ENCODE data around the gene ADGRD1.

The ADGRD1 gene

DNA sequence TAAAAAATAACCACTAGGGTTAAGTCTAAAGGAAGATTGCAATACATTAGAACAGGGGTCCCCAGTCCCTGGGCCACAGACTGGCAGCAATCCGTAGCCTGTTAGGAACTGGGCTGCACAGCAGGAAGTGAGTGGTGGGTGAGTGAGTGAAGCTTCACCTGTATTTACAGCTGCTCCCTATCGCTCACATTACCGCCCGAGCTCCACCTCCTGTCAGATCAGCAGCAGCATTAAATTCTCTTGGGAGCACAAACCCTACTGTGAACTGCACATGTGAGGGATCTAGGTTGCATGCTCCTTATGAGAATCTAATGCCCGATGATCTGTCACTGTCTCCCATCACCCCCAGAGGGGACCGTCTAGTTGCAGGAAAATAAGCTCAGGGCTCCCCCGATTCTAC lies 15.5 kb downstream of the ADGRD1 start:
- H3K4me2 ChIP-seq (ENCODE audit: insufficient read depth, low read length): no peak overlapping the region

DNA sequence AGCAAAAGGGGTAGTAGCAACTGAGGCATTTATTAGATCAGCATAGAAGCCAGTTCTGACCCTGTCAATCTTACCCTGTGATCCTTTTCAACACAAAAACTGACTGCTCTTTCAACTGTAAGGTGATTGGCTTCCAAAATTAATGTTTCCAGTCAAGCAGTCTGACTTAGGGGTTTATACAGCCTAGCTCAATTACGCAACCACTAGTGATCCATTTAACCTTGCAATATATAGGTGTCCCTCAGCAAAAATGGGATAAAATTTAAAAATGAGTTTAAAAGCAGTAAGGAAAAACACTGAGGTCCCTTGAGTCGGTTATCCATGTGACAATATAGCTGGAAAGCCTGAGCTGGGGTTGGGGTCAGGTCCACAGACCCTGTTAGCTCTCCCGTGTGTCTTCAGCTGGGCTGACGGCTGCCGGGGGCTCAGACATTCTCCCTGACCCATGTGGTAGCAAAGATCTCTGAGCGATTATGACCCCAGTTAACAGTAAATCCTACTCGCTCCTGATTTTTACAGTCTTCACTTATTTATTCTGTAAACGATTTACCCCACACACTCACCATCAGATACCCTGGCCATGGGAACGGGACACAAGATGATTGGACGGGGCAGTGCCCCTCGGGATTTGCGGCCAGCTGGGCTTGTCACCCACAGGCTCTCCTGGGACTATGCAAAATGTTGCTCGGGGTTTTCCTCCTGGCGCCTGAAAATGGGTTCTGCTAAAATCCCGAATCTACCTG lies 16.6 kb downstream of the ADGRD1 start:
- H3K4me1 ChIP-seq (ENCODE audit: insufficient read depth, low read length): no peaks in the 10 kb centered on the region
- no peak for ATAC-seq (ENCODE audit: insufficient read depth, low read depth)

More for the DNA sequence above, 15.5 kb downstream of the ADGRD1 start:
- Histone ChIP-seq H3K27me3 (ENCODE audit: insufficient read depth, low read length, poor library complexity) (peaks cover 4% of the 10 kb centered on the region), H2AFZ (ENCODE audit: low read depth, low read length) (no peak overlapping the region), H3K4me1 (ENCODE audit: insufficient read depth, low read length) (no peaks in the 10 kb centered on the region), H3K4me3 (ENCODE audit: low read depth in 1 of 2, low read length in 2 of 2) (no peak overlapping the region), H3K27ac (ENCODE audit: low read length) (no peak overlapping the region), H3K79me2 (ENCODE audit: insufficient read depth, low read length) (no peaks in the 10 kb centered on the region), H4K20me1 (ENCODE audit: insufficient read depth, low read length) (no peaks in the 10 kb centered on the region), H3K36me3 (ENCODE audit: insufficient read depth, low read length) (no peaks in the 10 kb centered on the region), H3K9ac (ENCODE audit: low read depth, low read length) (no peak overlapping the region), H3K9me3 (ENCODE audit: insufficient read depth, low read length, severe bottlenecking) (no peaks in the 10 kb centered on the region)
- TF ChIP-seq, protein P1, sequence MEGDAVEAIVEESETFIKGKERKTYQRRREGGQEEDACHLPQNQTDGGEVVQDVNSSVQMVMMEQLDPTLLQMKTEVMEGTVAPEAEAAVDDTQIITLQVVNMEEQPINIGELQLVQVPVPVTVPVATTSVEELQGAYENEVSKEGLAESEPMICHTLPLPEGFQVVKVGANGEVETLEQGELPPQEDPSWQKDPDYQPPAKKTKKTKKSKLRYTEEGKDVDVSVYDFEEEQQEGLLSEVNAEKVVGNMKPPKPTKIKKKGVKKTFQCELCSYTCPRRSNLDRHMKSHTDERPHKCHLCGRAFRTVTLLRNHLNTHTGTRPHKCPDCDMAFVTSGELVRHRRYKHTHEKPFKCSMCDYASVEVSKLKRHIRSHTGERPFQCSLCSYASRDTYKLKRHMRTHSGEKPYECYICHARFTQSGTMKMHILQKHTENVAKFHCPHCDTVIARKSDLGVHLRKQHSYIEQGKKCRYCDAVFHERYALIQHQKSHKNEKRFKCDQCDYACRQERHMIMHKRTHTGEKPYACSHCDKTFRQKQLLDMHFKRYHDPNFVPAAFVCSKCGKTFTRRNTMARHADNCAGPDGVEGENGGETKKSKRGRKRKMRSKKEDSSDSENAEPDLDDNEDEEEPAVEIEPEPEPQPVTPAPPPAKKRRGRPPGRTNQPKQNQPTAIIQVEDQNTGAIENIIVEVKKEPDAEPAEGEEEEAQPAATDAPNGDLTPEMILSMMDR (IDR thresholded peaks at IDR 0.05; ENCODE audit: borderline replicate concordance, extremely low read depth, low read length, poor library complexity, severe bottlenecking): no peak
- TF ChIP-seq EZH2 (IDR thresholded peaks at IDR 0.05; ENCODE audit: borderline replicate concordance, low read depth, low read length, severe bottlenecking): no peak
- no peak for DNase-seq
- ATAC-seq (ENCODE audit: insufficient read depth, low read depth): no peak

DNA sequence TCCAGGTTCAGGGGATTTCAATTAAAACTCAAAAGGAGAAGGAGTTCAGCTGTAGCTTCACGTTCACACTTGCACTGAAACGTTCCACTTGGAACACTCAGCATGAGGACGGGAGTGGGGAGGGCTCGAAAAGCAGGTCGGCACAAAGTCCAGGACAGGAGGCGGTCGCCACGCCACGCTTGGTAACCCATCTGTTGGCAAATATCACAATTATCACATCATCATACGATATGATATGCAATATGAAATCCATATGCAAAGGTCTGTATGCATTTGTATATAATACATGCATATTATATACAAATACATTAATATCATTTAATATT lies 17.2 kb downstream of the ADGRD1 start:
- no peak overlapping the region for H3K9ac ChIP-seq (ENCODE audit: low read depth, low read length)
- no peaks in the 10 kb centered on the region for H3K36me3 ChIP-seq (ENCODE audit: insufficient read depth, low read length)
- H4K20me1 ChIP-seq (ENCODE audit: insufficient read depth, low read length): no peaks in the 10 kb centered on the region
- no peaks in the 10 kb centered on the region for H3K79me2 ChIP-seq (ENCODE audit: insufficient read depth, low read length)
- H2AFZ ChIP-seq (ENCODE audit: low read depth, low read length): no peak overlapping the region
- DNase-seq: no peak
- no peak for TF ChIP-seq EZH2 (IDR thresholded peaks at IDR 0.05; ENCODE audit: borderline replicate concordance, low read depth, low read length, severe bottlenecking)
- TF ChIP-seq, protein P1 (IDR thresholded peaks at IDR 0.05; ENCODE audit: borderline replicate concordance, extremely low read depth, low read length, poor library complexity, severe bottlenecking): no peak
- H3K9me3 ChIP-seq (ENCODE audit: insufficient read depth, low read length, severe bottlenecking): no peaks in the 10 kb centered on the region
- no peaks in the 10 kb centered on the region for H3K4me1 ChIP-seq (ENCODE audit: insufficient read depth, low read length)
- H3K4me3 ChIP-seq (ENCODE audit: low read depth in 1 of 2, low read length in 2 of 2): no peak overlapping the region
- no peak overlapping the region for H3K4me2 ChIP-seq (ENCODE audit: insufficient read depth, low read length)
- no peak overlapping the region for H3K27ac ChIP-seq (ENCODE audit: low read length)
- ATAC-seq (ENCODE audit: insufficient read depth, low read depth): no peak
- peaks cover 13% of the 10 kb centered on the region for H3K27me3 ChIP-seq (ENCODE audit: insufficient read depth, low read length, poor library complexity)

More for the DNA sequence above, 16.6 kb downstream of the ADGRD1 start:
- no peak for DNase-seq
- no peak overlapping the region for H3K4me3 ChIP-seq (ENCODE audit: low read depth in 1 of 2, low read length in 2 of 2)
- H3K27me3 ChIP-seq (ENCODE audit: insufficient read depth, low read length, poor library complexity): peaks cover 11% of the 10 kb centered on the region
- no peak overlapping the region for H2AFZ ChIP-seq (ENCODE audit: low read depth, low read length)
- no peak overlapping the region for H3K9ac ChIP-seq (ENCODE audit: low read depth, low read length)
- TF ChIP-seq EZH2 (IDR thresholded peaks at IDR 0.05; ENCODE audit: borderline replicate concordance, low read depth, low read length, severe bottlenecking): no peak
- TF ChIP-seq, protein P1 (IDR thresholded peaks at IDR 0.05; ENCODE audit: borderline replicate concordance, extremely low read depth, low read length, poor library complexity, severe bottlenecking): no peak
- no peaks in the 10 kb centered on the region for H3K9me3 ChIP-seq (ENCODE audit: insufficient read depth, low read length, severe bottlenecking)
- H3K27ac ChIP-seq (ENCODE audit: low read length): no peak overlapping the region
- no peak overlapping the region for H3K4me2 ChIP-seq (ENCODE audit: insufficient read depth, low read length)
- H3K79me2 ChIP-seq (ENCODE audit: insufficient read depth, low read length): no peaks in the 10 kb centered on the region
- no peaks in the 10 kb centered on the region for H4K20me1 ChIP-seq (ENCODE audit: insufficient read depth, low read length)
- H3K36me3 ChIP-seq (ENCODE audit: insufficient read depth, low read length): no peaks in the 10 kb centered on the region

Measured in DND-41 (cell line).